ENCODE data around the gene RAB3GAP2. TPM values are rescaled to one million over a fixed set of nuclear protein-coding genes. Genes with fewer than 3 reads are reported as not detected.
A peak's percentile ranks its signal among the peaks of the same experiment; 100 is the strongest.

The RAB3GAP2 gene
- total RNA-seq, 4 donors from 2014 or later, result 19.9 to 35.3 (median 27.3) TPM

DNA sequence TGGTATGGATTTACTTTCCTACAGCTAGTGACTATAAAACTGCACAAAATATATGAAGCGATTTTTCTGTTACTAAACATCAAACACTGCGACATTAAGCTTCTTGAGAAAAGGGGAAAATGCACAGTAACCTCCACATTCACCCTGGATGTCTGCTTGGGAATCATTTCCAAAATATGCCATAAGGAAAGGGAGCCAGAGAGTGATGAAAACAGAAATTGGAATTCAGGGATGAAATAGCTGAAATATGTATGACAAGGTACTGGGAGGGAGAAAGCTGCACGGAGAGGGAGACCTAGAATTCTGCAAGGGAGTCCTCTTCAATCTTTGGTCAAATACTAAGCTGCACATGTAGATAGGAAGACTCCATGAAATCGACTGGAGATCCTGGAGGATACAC is 31.6 kb upstream of the RAB3GAP2 start:
- WGBS, 2 donors (ENCODE audit: low coverage in 1 of 2), result 76 to 91% methylated on average over 3 to 4 of the region's 4 CpGs
- Histone ChIP-seq H3K9me3 (no peaks in the 10 kb centered on the region), H3K27ac (no peak overlapping the region), H3K27me3 (no peaks in the 10 kb centered on the region), H3K36me3 (no peaks in the 10 kb centered on the region), H3K4me3 (no peak overlapping the region), H3K4me1 (peaks cover 0 to 19% (median 4%) of the 10 kb centered on the region in 3 donors)
- no peak for ATAC-seq
- TF ChIP-seq POLR2AphosphoS5 (IDR thresholded peaks at IDR 0.05), result no peak
- no peak for TF ChIP-seq POLR2A (IDR thresholded peaks at IDR 0.05)
- TF ChIP-seq EP300 (IDR thresholded peaks at IDR 0.05), result no peak
- TF ChIP-seq, protein P1, sequence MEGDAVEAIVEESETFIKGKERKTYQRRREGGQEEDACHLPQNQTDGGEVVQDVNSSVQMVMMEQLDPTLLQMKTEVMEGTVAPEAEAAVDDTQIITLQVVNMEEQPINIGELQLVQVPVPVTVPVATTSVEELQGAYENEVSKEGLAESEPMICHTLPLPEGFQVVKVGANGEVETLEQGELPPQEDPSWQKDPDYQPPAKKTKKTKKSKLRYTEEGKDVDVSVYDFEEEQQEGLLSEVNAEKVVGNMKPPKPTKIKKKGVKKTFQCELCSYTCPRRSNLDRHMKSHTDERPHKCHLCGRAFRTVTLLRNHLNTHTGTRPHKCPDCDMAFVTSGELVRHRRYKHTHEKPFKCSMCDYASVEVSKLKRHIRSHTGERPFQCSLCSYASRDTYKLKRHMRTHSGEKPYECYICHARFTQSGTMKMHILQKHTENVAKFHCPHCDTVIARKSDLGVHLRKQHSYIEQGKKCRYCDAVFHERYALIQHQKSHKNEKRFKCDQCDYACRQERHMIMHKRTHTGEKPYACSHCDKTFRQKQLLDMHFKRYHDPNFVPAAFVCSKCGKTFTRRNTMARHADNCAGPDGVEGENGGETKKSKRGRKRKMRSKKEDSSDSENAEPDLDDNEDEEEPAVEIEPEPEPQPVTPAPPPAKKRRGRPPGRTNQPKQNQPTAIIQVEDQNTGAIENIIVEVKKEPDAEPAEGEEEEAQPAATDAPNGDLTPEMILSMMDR (IDR thresholded peaks at IDR 0.05), result no peak

DNA sequence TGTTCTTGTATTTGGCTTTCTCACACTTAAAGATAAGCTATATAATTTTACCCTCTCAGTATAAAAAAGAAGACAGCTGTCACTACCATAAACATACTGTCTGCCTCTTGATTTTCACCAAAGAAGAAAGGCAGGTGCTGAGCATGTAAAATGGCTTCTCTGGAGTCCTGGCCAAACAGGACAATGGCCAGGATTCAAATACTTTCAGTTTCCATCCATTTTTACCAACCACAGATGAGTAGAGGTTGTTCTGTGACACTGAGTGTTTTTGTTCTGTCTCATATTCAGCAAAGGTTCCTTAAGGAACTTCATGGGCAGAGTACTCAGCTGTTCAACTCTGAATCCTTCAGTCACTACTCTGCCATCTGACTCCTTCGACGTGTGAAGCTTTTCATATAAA is 29.4 kb upstream of the RAB3GAP2 start:
- no peak for ATAC-seq
- Histone ChIP-seq H3K4me1 (peaks cover 0 to 19% (median 4%) of the 10 kb centered on the region in 3 donors), H3K27ac (no peak overlapping the region), H3K4me3 (no peak overlapping the region), H3K9me3 (no peaks in the 10 kb centered on the region), H3K36me3 (no peaks in the 10 kb centered on the region), H3K27me3 (no peaks in the 10 kb centered on the region)
- no peak for TF ChIP-seq EP300 (IDR thresholded peaks at IDR 0.05)
- no peak for TF ChIP-seq POLR2A (IDR thresholded peaks at IDR 0.05)
- TF ChIP-seq, protein P1 (IDR thresholded peaks at IDR 0.05), result no peak
- WGBS, 2 donors (ENCODE audit: low coverage in 1 of 2), result 46% methylated on average over 2 of the region's 2 CpGs; no CpG with 5 or more reads in 1 of the 2 donors

DNA sequence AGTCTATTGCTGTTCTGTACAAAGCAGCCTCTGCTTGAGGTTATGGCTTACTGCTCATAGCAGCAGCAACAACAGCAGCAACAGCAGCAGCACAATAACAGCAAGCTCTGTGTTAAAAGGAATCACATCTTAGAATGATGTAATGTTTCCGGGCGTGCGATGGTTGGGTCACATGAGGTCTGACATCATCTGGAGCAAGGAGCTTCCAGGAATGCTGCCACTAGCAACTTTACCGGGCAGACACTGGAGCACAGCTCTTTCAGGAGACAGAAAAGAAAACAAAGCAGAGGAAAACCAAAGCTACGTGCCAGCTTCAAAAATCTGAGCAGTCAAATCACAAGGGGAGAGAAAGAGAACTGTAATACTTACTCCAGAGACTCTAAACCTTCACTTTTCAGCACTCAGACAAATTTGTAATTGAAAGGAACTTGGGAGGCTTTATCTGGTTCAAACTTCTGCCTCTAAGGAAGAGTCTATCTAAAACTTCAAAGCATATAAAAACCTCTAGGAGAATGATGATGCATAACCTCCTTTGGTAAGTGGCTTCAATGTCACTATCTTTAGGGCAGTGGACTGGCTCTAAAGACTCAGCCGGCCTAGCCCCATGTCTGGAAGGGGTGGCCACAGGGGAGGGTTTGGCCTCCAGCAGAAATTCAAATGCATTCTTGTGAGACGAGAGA is 28.3 kb upstream of the RAB3GAP2 start:
- peaks cover 0 to 19% (median 4%) of the 10 kb centered on the region in 3 donors for H3K4me1 ChIP-seq
- ATAC-seq, result peak; percentile 96
- H3K27ac ChIP-seq, result peak overlapping the region; percentile 57 to 69 (median 68)
- WGBS, 2 donors (ENCODE audit: low coverage in 1 of 2), result 14 to 16% methylated on average over 6 to 7 of the region's 7 CpGs
- no peaks in the 10 kb centered on the region for H3K9me3 ChIP-seq
- TF ChIP-seq, protein P1 (IDR thresholded peaks at IDR 0.05), result no peak
- TF ChIP-seq POLR2A (IDR thresholded peaks at IDR 0.05), result no peak
- TF ChIP-seq EP300 (IDR thresholded peaks at IDR 0.05), result no peak
- peak; percentile 73 for TF ChIP-seq POLR2AphosphoS5 (IDR thresholded peaks at IDR 0.05)
- H3K4me3 ChIP-seq, result no peak overlapping the region
- no peaks in the 10 kb centered on the region for H3K36me3 ChIP-seq
- H3K27me3 ChIP-seq, result peaks cover 1% of the 10 kb centered on the region

DNA sequence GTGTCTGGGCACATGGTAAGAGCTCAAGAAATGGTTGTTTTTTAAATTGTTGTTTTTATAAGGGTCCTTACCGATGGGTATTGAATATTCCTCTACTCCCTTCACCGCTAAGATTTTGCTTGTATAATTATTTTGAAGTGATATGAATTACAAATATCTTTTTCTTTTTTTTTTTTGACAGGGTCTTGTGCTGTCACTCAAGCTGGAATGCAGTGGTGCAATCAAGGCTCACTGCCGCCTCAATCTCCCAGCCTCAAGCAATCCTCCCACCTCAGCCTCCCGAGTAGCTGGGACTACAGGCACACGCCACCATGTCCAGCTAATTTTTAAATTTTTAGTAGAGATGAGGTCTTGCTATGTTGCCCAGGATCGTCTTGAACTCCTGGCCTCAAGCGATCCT is 27.1 kb upstream of the RAB3GAP2 start:
- Histone ChIP-seq H3K36me3 (no peaks in the 10 kb centered on the region), H3K4me1 (peaks cover 0 to 19% (median 4%) of the 10 kb centered on the region in 3 donors), H3K27ac (no peak overlapping the region), H3K4me3 (no peak overlapping the region), H3K27me3 (peaks cover 9% of the 10 kb centered on the region), H3K9me3 (no peaks in the 10 kb centered on the region)
- 92 to 96% methylated on average over 7 of the region's 7 CpGs for WGBS, 2 donors (ENCODE audit: low coverage in 1 of 2)
- TF ChIP-seq, protein P1 (IDR thresholded peaks at IDR 0.05), result no peak
- TF ChIP-seq POLR2A (IDR thresholded peaks at IDR 0.05), result no peak
- TF ChIP-seq EP300 (IDR thresholded peaks at IDR 0.05), result no peak
- no peak for TF ChIP-seq POLR2AphosphoS5 (IDR thresholded peaks at IDR 0.05)
- ATAC-seq, result no peak

Measured in gastroesophageal sphincter (tissue), 4 donors.